ENCODE results near the gene CLIC6. TPM values are rescaled to one million over a fixed set of nuclear protein-coding genes. Genes with fewer than 3 reads are reported as not detected.

CLIC6 gene
- polyA plus RNA-seq, 3 donors: not detected

DNA sequence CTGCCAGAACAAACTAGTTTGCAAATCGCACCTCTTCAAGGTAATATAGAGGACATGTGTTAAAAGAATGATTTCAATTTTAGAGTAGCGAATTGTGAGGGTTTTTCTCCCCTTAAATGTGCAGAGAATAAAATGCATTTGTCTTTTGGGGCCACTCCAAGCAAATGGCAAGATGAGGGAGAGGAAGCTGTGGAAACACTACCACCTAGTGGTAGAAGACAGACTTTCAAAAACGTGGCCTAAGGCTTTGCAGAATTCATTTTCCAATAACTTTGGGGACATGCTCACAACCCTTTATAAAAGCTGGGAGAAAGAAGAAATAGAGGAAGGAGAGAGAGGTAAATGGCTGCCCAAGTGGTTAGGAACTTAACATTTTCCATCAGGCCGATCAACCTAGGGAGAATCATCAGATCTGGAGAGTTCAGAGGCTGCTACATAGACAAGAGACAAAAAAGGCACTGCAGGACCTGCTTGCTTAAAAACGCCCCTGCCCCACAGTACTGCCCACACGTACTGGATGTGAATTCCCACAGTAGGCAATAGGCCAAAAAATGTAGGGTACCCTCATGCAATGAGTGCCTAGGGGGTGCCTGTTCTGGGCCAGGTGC lies 38.2 kb upstream of the CLIC6 start:
- intact Hi-C loops (cut with micrococcal nuclease): no loop called here
- H3K4me1 Mint-ChIP-seq: peaks cover 6% of the 10 kb centered on the region

DNA sequence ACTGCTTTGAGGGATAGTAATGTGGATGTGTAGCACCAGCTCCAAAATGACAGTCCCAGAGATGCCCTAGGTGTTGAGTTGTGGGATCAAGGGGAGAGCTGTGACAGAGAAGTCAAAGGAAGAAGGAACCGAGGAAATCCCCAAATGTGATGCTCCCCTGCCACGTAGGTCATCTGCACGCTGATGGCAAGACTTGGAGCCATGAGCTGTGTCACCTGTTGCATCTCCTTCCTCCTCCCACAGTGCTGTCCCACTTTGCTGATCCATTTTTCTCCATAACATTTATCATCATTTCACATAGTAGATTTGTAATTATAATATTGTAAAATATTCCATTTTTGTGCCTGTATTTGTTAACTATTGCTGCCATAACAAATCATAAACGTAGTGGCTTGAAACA lies 36.3 kb upstream of the CLIC6 start:
- Mint-ChIP-seq H3K4me1 (peaks cover 6% of the 10 kb centered on the region), H3K36me3 (no peaks in the 10 kb centered on the region), H3K27me3 (ENCODE audit: low read depth in 3 of 3) (peaks cover 0 to 6% (median 6%) of the 10 kb centered on the region in 3 donors), H3K9me3 (peaks cover 0 to 5% (median 0%) of the 10 kb centered on the region in 7 donors), H3K4me3 (no peak overlapping the region), H3K27ac (no peak overlapping the region)
- no peak overlapping the region for H3K9ac ChIP-seq (ENCODE audit: insufficient read depth, low read length, poor library complexity, severe bottlenecking)
- no peak overlapping the region for H3K27ac ChIP-seq (ENCODE audit: low read depth in 1 of 2, low read length in 2 of 2)
- no peak overlapping the region for H2AFZ ChIP-seq (ENCODE audit: insufficient read depth, low read depth, low read length, poor library complexity, severe bottlenecking)
- no peaks in the 10 kb centered on the region for H3K79me2 ChIP-seq (ENCODE audit: insufficient read depth, low read length)
- H3K9me3 ChIP-seq (replicated peaks in 1 of 2; ENCODE audit: control insufficient read depth in 1 of 2, insufficient read depth in 1 of 2, low read length in 2 of 2): no peaks in the 10 kb centered on the region
- intact Hi-C loops (cut with micrococcal nuclease): no loop called here
- H3K27me3 ChIP-seq (ENCODE audit: control insufficient read depth in 2 of 2, insufficient read depth in 2 of 2, low read length in 2 of 2): no peaks in the 10 kb centered on the region
- WGBS (ENCODE audit: insufficient coverage): 60% methylated on average over 1 of the region's 4 CpGs
- DNase-seq: no peak
- H4K20me1 ChIP-seq (ENCODE audit: insufficient read depth, low read length): no peaks in the 10 kb centered on the region
- no peak overlapping the region for H3K4me3 ChIP-seq (replicated peaks in 1 of 3; ENCODE audit: low read depth in 2 of 3, low read length in 3 of 3)
- H3K4me1 ChIP-seq (ENCODE audit: control insufficient read depth in 1 of 2, insufficient read depth in 2 of 2, low read length in 2 of 2): no peaks in the 10 kb centered on the region
- no peak for TF ChIP-seq CTCF (IDR thresholded peaks at IDR 0.05)
- no peaks in the 10 kb centered on the region for H3K36me3 ChIP-seq (replicated peaks in 1 of 2; ENCODE audit: control insufficient read depth in 1 of 2, insufficient read depth in 2 of 2, low read length in 2 of 2)
- no peak overlapping the region for H3K4me2 ChIP-seq (replicated peaks; ENCODE audit: extremely low read depth, low read length, poor library complexity, severe bottlenecking)

More for the DNA sequence above, 38.2 kb upstream of the CLIC6 start:
- Histone ChIP-seq H3K36me3 (replicated peaks in 1 of 2; ENCODE audit: control insufficient read depth in 1 of 2, insufficient read depth in 2 of 2, low read length in 2 of 2) (no peaks in the 10 kb centered on the region), H3K4me3 (replicated peaks in 1 of 3; ENCODE audit: low read depth in 2 of 3, low read length in 3 of 3) (no peak overlapping the region), H3K27me3 (ENCODE audit: control insufficient read depth in 2 of 2, insufficient read depth in 2 of 2, low read length in 2 of 2) (no peaks in the 10 kb centered on the region), H3K9me3 (replicated peaks in 1 of 2; ENCODE audit: control insufficient read depth in 1 of 2, insufficient read depth in 1 of 2, low read length in 2 of 2) (no peaks in the 10 kb centered on the region), H3K27ac (ENCODE audit: low read depth in 1 of 2, low read length in 2 of 2) (no peak overlapping the region), H3K9ac (ENCODE audit: insufficient read depth, low read length, poor library complexity, severe bottlenecking) (no peak overlapping the region), H3K4me1 (ENCODE audit: control insufficient read depth in 1 of 2, insufficient read depth in 2 of 2, low read length in 2 of 2) (no peaks in the 10 kb centered on the region), H4K20me1 (ENCODE audit: insufficient read depth, low read length) (no peaks in the 10 kb centered on the region), H3K79me2 (ENCODE audit: insufficient read depth, low read length) (no peaks in the 10 kb centered on the region), H3K4me2 (replicated peaks; ENCODE audit: extremely low read depth, low read length, poor library complexity, severe bottlenecking) (no peak overlapping the region), H2AFZ (ENCODE audit: insufficient read depth, low read depth, low read length, poor library complexity, severe bottlenecking) (no peak overlapping the region)
- Mint-ChIP-seq H3K4me3 (no peak overlapping the region), H3K9me3 (peaks cover 0 to 3% (median 0%) of the 10 kb centered on the region in 7 donors), H3K27me3 (ENCODE audit: low read depth in 3 of 3) (peaks cover 0 to 6% (median 5%) of the 10 kb centered on the region in 3 donors), H3K36me3 (no peaks in the 10 kb centered on the region), H3K27ac (no peak overlapping the region)
- 100% methylated on average over 1 of the region's 6 CpGs for WGBS (ENCODE audit: insufficient coverage)
- peak; percentile 84 for TF ChIP-seq CTCF (IDR thresholded peaks at IDR 0.05)
- peak; percentile 52 to 60 (median 52) for DNase-seq
